Astrocyte (in vitro differentiated cells and primary cell): Measurements from ENCODE around the gene TCTN1.

Source experiments
- CTCF ChIP-seq: IDR thresholded peaks from 2 replicates; pipeline ENCODE4 v1.5.1; 2011; ENCODE audit warnings: low read depth, mild to moderate bottlenecking, inconsistent platforms, low read length, moderate library complexity; ENCODE audit not compliant: insufficient read depth
- EZH2 ChIP-seq: IDR thresholded peaks from 2 replicates; pipeline ENCODE4 v1.6.1; 2012; ENCODE audit warnings: mild to moderate bottlenecking, low read length, inconsistent platforms; ENCODE audit not compliant: insufficient read depth

- TF ChIP-seq CTCF (no peak), EZH2 (no peak)
These were observed at the start of gene TCTN1 for GRCh38 chr12:110613771-110614684.
